IPS-15b (cell line): ENCODE measurements around the gene APOL2.
A peak's percentile ranks its signal among the peaks of the same experiment; 100 is the strongest.

Source experiments
- H3K27me3 ChIP-seq: one replicate; pipeline ENCODE4 v1.6.1; 2013; ENCODE audit warnings: low read length; ENCODE audit not compliant: control insufficient read depth, insufficient read depth
- H3K36me3 ChIP-seq: one replicate; pipeline ENCODE4 v1.6.1; 2013; ENCODE audit warnings: low read length; ENCODE audit not compliant: control insufficient read depth, insufficient read depth
- H3K4me1 ChIP-seq: one replicate; pipeline ENCODE4 v1.6.1; 2013; ENCODE audit warnings: mild to moderate bottlenecking, low read length; ENCODE audit not compliant: control insufficient read depth, insufficient read depth
- H3K4me3 ChIP-seq: one replicate; pipeline ENCODE4 v1.5.1; 2013; ENCODE audit warnings: low read depth, low read length
- H3K9ac ChIP-seq: one replicate; pipeline ENCODE4 v1.6.1; 2013; ENCODE audit warnings: low read depth, mild to moderate bottlenecking, low read length
- H3K9me3 ChIP-seq: one replicate; pipeline ENCODE4 v1.6.1; 2013; ENCODE audit warnings: mild to moderate bottlenecking, low read length; ENCODE audit not compliant: control insufficient read depth, insufficient read depth

The APOL2 gene, protein sequence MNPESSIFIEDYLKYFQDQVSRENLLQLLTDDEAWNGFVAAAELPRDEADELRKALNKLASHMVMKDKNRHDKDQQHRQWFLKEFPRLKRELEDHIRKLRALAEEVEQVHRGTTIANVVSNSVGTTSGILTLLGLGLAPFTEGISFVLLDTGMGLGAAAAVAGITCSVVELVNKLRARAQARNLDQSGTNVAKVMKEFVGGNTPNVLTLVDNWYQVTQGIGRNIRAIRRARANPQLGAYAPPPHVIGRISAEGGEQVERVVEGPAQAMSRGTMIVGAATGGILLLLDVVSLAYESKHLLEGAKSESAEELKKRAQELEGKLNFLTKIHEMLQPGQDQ

DNA sequence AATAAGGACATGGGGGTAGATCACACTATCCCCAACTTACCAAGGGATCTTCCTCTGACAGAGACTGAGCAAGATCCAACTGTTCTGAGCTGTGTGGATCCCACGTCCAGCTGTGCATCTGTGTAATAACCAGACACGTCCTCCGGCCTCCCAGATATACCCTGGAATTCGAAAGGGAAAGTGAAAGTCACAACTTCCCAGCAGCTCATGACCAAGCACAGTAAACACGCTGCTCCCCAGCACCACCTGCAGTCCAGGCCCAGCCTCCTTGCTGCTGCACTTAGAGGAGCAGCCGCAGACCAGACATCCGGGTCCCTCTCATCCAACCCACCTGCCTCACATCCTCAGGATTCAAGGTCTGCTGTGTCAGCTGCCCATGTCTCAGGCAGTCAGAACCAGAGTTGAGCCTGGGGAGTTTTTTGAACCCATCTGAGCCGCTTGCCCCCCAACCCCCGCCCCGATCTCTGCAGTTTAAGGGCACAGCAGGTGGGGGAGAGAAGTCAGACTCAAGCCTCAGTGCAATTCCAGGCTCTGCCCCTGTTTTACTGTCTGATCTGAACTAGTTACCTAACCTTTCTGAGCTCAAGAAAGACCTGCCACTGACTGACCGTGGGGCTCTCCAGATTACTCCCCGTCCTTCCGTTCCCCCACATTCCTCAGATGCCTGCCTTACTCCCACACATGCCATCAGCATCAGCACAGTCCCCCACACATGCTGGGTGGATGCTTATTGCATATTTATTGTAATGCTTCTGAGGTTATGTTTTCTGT lies at the start of gene APOL2:
APOL2 (minus strand) TSS at position 127 of the 771 bp plus-strand sequence. CDS start 6,365 bp downstream, outside the sequence.
- H3K36me3 ChIP-seq: no peaks in the 10 kb centered on the region

GRCh38 chr22:36288571-36289405 lies 49.5 kb upstream of the APOL2 start:
- no peak overlapping the region for H3K4me3 ChIP-seq
- H3K9ac ChIP-seq: no peak overlapping the region
- H3K36me3 ChIP-seq: peaks cover 72% of the 10 kb centered on the region
- peaks cover 2% of the 10 kb centered on the region for H3K4me1 ChIP-seq
- H3K9me3 ChIP-seq: no peaks in the 10 kb centered on the region
- H3K27me3 ChIP-seq: no peaks in the 10 kb centered on the region

More for the DNA sequence above, at the start of gene APOL2:
- H3K4me3 ChIP-seq: peak within 1 kb of the TSS; percentile 76
- no peaks in the 10 kb centered on the region for H3K27me3 ChIP-seq
- H3K9me3 ChIP-seq: no peaks in the 10 kb centered on the region
- peak within 1 kb of the TSS; percentile 85 for H3K9ac ChIP-seq
- H3K4me1 ChIP-seq: peaks cover 13% of the 10 kb centered on the region

GRCh38 chr22:36287881-36288515 lies 48.7 kb upstream of the APOL2 start:
- Histone ChIP-seq H3K27me3 (no peaks in the 10 kb centered on the region), H3K4me3 (no peak overlapping the region), H3K36me3 (peaks cover 68% of the 10 kb centered on the region)

DNA sequence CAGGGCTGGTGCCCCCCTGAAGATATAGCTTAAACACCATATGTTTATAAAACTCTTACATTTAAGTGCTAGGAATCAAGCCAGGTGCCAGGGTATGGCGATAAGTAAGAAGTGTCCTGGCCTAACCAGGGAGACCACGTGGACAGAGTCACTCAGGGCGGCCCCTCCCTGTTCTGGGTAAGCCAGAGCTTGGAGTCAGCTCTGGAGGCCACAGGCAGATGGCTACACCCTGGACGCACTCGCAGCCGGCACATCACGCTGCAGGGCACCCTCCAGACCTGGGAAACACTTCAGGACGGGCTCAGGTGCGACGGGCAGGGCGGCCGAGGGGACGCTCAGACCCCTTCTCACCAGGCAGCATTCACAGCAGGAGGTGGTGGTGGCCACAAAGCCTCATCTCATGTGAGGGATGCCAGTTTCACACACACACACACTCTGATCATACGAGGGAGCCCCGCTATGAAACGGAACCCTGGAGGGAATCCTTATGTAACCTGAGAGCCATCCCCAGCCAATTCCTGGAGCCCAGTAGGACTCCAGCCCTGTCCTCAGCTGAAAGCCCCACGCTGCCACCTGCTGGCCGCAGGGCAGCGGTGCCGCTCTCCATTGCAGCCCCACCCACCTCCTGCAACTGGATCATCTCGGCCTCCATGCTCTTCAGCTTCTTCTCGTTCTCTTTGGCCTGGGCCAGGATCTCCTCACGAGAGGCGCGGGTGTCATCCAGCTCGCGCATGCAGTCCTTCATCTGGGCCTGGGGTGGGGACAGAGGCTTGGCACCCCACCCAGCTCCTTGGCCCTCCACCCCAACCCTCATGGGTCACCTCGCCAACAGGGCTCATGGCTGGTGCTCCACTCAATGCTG lies 47.0 kb upstream of the APOL2 start:
- no peak overlapping the region for H3K9ac ChIP-seq
- H3K9me3 ChIP-seq: no peaks in the 10 kb centered on the region
- H3K4me1 ChIP-seq: peaks cover 2% of the 10 kb centered on the region
- H3K36me3 ChIP-seq: peaks cover 70% of the 10 kb centered on the region
- H3K27me3 ChIP-seq: no peaks in the 10 kb centered on the region
- H3K4me3 ChIP-seq: no peak overlapping the region

More at GRCh38 chr22:36287881-36288515, 48.7 kb upstream of the APOL2 start:
- Histone ChIP-seq H3K4me1 (peaks cover 2% of the 10 kb centered on the region), H3K9me3 (no peaks in the 10 kb centered on the region), H3K9ac (no peak overlapping the region)

DNA sequence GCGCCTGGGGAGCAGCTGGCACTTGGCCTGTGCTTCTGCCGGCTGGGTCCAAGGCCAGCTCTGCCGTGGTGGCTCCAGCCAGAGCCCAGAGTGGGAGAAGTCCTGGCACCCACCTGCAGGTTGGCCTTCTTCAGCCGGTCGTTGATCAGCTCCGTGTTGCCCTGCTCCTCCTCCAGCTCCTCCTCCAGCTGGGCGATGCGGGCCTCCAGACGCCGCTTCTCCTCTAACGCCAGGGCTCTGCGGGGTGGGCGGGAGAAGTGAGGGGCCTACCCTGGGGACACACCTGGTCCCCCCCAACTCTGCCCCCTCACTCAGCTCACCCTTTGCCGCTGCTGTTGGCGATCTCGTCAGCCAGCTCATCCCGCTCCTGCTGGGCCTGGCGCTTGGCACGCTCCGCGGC lies 46.2 kb upstream of the APOL2 start:
- Histone ChIP-seq H3K9me3 (no peaks in the 10 kb centered on the region), H3K4me3 (no peak overlapping the region), H3K9ac (no peak overlapping the region), H3K36me3 (peaks cover 72% of the 10 kb centered on the region), H3K4me1 (peaks cover 2% of the 10 kb centered on the region), H3K27me3 (no peaks in the 10 kb centered on the region)

- no peak overlapping the region for H3K4me3 ChIP-seq
- H3K36me3 ChIP-seq: peaks cover 72% of the 10 kb centered on the region
- peaks cover 2% of the 10 kb centered on the region for H3K4me1 ChIP-seq
- no peaks in the 10 kb centered on the region for H3K9me3 ChIP-seq
- H3K9ac ChIP-seq: no peak overlapping the region
- H3K27me3 ChIP-seq: no peaks in the 10 kb centered on the region
These were observed 45.7 kb upstream of the APOL2 start for GRCh38 chr22:36285017-36285416.

- H3K4me3 ChIP-seq: no peak overlapping the region
- H3K4me1 ChIP-seq: peaks cover 2% of the 10 kb centered on the region
- H3K27me3 ChIP-seq: no peaks in the 10 kb centered on the region
- peaks cover 64% of the 10 kb centered on the region for H3K36me3 ChIP-seq
- H3K9me3 ChIP-seq: no peaks in the 10 kb centered on the region
- no peak overlapping the region for H3K9ac ChIP-seq
These were observed 44.8 kb upstream of the APOL2 start for GRCh38 chr22:36284171-36284571.

GRCh38 chr22:36282328-36282831 lies 43.1 kb upstream of the APOL2 start:
- Histone ChIP-seq H3K4me3 (no peak overlapping the region), H3K9me3 (no peaks in the 10 kb centered on the region), H3K36me3 (peaks cover 49% of the 10 kb centered on the region), H3K9ac (no peak overlapping the region), H3K27me3 (no peaks in the 10 kb centered on the region), H3K4me1 (peaks cover 2% of the 10 kb centered on the region)

DNA sequence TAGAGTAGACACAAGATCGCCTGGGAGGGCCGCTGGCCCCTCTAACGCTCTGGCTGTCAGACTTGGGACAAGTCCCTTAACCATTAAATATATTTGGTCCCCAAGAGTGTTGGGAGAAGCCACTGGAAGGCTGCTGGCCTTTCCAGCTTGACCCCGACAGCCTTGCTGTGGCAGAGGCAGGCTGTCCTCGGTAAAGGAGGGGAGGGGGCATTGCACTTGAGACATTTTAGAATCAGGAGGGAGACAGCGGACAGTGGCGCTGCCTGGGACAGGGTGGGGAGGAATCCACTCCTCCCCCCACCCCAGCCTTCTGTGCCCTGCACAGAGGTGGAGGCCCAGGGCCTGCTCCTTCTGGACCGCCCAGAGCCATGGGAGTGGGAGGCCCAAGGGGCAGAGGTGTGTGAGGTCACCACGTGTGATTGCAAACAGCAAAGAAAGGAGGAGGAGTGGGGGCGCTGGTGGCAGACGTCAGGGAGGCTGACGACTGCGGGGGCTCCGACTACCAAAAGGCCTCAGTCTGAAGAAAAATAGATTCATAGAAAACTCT lies 42.5 kb upstream of the APOL2 start:
- Histone ChIP-seq H3K36me3 (peaks cover 49% of the 10 kb centered on the region), H3K9me3 (no peaks in the 10 kb centered on the region), H3K4me3 (no peak overlapping the region), H3K4me1 (peaks cover 2% of the 10 kb centered on the region), H3K27me3 (no peaks in the 10 kb centered on the region), H3K9ac (no peak overlapping the region)

- H3K9me3 ChIP-seq: no peaks in the 10 kb centered on the region
- no peaks in the 10 kb centered on the region for H3K4me1 ChIP-seq
- H3K4me3 ChIP-seq: no peak overlapping the region
- H3K9ac ChIP-seq: no peak overlapping the region
- H3K27me3 ChIP-seq: no peaks in the 10 kb centered on the region
- H3K36me3 ChIP-seq: peaks cover 39% of the 10 kb centered on the region
These were observed 41.1 kb upstream of the APOL2 start for GRCh38 chr22:36280379-36280778.
